Measurements from ENCODE around the gene PARVA.

The PARVA gene

DNA sequence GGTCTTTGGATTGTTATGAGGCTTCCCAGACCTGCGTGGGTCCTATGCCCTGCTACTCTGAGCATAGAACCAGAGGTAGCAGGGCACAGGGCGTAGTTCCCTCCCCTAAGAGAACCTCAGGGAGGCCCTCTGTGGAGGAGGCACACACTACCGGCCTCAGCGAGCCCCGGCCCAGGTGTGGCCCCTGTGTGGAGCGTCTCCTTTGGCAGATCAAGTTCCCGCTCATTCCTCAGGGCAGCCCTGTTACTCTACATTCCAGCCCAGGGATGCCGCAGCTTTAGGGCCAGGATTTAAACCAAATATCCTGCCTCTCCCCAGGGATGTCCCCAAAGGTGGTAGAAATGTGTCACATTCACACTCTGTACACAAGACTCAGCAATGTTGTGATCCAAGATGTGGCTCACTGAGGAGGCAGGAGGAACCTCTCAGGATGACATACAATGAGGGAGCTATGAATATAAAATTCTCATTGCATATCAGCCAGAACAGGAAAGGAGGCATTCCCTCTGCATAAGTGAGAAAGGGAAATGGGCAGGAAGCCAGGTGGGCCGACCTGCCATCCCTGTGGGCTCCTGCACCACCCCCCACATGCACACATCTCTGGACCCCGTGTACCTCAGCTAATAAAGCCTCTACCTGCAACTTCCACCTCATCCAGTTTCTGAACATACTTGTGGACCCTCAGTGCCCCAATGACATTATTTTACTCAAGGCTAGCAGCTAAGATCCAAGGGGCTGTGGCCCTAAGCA, 165.0 kb downstream of the PARVA start:
- Histone ChIP-seq H3K4me1 (no peaks in the 10 kb centered on the region), H3K9ac (no peak overlapping the region), H3K36me3 (no peaks in the 10 kb centered on the region), H3K9me3 (no peaks in the 10 kb centered on the region), H3K27ac (no peak overlapping the region), H4K20me1 (no peaks in the 10 kb centered on the region), H3K4me3 (no peak overlapping the region), H3K27me3 (no peaks in the 10 kb centered on the region), H3K4me2 (no peak overlapping the region)
- no peak for TF ChIP-seq Cebpa-rat (IDR thresholded peaks at IDR 0.05)

DNA sequence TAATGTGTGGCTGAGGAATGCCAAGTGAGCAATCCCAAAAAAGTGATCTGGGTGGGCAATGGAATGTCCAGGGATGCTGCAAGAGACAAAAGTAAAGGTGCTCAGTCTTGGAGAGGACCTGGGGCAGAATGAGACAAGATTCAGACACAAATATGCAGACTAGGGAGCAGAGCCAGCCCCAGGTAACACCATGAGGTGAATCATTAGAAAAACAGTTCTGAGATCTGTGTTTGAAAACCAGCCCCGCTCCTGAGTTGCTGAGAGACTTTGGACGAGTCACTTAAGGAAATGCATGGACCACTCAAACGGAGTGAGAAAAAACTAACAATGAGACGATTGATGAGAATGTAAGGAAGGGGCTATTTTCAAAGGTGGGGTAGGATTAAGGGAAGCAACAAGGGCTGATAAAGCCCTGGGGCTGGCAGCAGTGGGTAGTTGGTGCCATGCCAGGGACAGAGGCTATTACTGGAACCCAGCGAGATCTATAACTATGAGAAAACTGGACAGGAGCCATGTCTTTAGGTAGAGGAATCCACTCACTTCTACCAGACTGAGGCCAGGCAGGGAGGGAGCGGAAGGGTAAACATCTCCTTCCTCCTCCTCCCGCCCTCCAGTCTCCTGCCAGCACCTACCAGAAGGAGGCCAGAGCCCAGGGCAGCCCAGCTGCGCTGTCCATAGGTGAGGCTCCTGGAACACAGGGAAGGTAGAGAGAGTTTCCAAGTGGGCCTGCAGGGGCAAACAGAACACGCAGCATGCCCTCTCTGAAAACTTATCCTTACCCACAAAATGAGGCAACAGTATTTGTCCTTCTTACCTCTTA, 166.4 kb downstream of the PARVA start:
- no peak overlapping the region for H3K9ac ChIP-seq
- H3K9me3 ChIP-seq = no peaks in the 10 kb centered on the region
- no peaks in the 10 kb centered on the region for H3K27me3 ChIP-seq
- H3K27ac ChIP-seq = no peak overlapping the region
- no peaks in the 10 kb centered on the region for H3K36me3 ChIP-seq
- H3K4me3 ChIP-seq = no peak overlapping the region
- H3K4me1 ChIP-seq = no peaks in the 10 kb centered on the region
- H4K20me1 ChIP-seq = no peaks in the 10 kb centered on the region
- no peak for TF ChIP-seq Cebpa-rat (IDR thresholded peaks at IDR 0.05)
- H3K4me2 ChIP-seq = no peak overlapping the region

DNA sequence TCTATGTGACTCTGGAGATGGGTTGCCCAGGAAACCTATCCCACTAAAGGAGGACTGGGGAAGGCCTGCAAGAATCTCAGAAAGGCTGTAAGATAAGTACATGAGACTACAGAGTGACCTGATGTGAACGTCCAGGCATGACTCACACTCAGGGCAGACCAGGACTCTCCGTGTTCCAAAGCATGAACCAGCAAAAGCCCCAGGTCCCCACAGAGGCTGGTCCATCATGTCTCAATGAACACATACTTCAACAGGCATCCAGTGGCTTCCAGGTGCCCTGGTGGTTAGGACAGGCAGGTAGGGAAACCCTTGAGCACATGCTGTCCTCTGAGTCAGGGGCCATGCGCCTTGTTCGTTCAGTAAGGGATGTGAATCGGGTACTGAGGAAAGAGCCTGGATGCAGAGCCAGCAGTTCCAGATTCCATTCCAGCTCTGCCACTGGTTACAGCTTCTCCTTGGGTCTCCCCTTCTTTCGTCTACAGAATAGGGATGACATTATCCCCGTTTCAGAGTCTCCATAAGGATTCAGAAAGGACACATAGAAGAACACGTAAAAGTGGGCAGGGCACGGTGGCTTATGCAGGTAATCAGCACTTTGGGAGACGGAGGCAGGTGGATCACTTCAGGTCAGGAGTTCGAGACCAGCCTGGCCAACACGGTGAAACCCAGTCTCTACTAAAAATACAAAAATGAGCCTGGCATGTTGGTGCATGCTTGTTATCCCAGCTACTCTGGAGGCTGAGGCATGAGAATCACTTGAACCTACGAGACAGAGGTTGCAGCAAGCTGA, 167.8 kb downstream of the PARVA start:
- Histone ChIP-seq H3K27ac (no peak overlapping the region), H3K9ac (no peak overlapping the region), H3K4me3 (no peak overlapping the region), H3K4me2 (no peak overlapping the region), H3K9me3 (no peaks in the 10 kb centered on the region), H4K20me1 (no peaks in the 10 kb centered on the region), H3K4me1 (no peaks in the 10 kb centered on the region), H3K27me3 (no peaks in the 10 kb centered on the region), H3K36me3 (no peaks in the 10 kb centered on the region)
- TF ChIP-seq Cebpa-rat (IDR thresholded peaks at IDR 0.05) = no peak

DNA sequence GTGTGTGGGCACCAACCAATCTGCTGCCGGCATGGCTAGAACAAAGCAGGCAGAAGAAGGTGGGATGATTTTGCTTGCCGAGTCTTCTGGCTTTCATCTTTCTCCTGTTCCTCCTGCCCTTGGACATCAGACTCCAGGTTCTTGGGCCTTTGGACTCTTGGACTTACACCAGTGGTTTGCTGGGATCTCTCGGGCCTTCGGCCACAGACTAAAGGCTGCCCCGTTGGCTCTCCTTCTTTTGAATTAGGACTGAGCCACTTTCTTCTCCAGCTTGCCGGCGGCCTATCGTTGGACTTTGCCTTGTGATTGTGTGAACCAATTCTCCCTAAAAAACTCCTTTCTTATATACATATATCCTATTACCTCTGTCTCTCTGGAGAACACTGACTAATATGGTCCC, 168.8 kb downstream of the PARVA start:
- Histone ChIP-seq H3K9ac (no peak overlapping the region), H3K27me3 (no peaks in the 10 kb centered on the region), H3K4me2 (no peak overlapping the region), H3K27ac (no peak overlapping the region), H3K36me3 (no peaks in the 10 kb centered on the region), H3K4me1 (no peaks in the 10 kb centered on the region), H3K4me3 (no peak overlapping the region), H3K9me3 (no peaks in the 10 kb centered on the region), H4K20me1 (no peaks in the 10 kb centered on the region)
- no peak for TF ChIP-seq Cebpa-rat (IDR thresholded peaks at IDR 0.05)

DNA sequence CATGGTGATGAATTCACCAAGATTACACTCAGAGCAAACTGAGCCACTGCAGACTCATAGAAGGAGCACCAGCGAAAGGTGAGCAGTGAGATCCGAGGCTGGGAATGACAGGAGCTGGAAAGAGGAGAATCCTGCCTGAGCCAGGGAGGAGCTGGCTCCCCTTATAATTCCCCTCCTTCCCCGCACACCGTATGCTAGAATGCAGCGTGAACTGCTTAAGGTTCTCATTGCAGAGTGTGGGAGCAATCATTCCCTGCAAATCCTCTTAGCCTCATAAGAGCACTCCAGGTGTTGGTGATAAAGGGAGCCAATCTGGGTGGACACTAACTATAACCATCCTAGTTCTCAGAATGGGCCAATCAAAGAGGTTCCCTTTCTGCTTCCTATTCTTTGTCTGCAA, 169.3 kb downstream of the PARVA start:
- H3K9ac ChIP-seq = no peak overlapping the region
- H3K36me3 ChIP-seq = no peaks in the 10 kb centered on the region
- no peaks in the 10 kb centered on the region for H3K27me3 ChIP-seq
- H3K27ac ChIP-seq = no peak overlapping the region
- no peaks in the 10 kb centered on the region for H3K4me1 ChIP-seq
- H3K9me3 ChIP-seq = no peaks in the 10 kb centered on the region
- no peak for TF ChIP-seq Cebpa-rat (IDR thresholded peaks at IDR 0.05)
- no peak overlapping the region for H3K4me2 ChIP-seq
- H4K20me1 ChIP-seq = no peaks in the 10 kb centered on the region
- H3K4me3 ChIP-seq = no peak overlapping the region

DNA sequence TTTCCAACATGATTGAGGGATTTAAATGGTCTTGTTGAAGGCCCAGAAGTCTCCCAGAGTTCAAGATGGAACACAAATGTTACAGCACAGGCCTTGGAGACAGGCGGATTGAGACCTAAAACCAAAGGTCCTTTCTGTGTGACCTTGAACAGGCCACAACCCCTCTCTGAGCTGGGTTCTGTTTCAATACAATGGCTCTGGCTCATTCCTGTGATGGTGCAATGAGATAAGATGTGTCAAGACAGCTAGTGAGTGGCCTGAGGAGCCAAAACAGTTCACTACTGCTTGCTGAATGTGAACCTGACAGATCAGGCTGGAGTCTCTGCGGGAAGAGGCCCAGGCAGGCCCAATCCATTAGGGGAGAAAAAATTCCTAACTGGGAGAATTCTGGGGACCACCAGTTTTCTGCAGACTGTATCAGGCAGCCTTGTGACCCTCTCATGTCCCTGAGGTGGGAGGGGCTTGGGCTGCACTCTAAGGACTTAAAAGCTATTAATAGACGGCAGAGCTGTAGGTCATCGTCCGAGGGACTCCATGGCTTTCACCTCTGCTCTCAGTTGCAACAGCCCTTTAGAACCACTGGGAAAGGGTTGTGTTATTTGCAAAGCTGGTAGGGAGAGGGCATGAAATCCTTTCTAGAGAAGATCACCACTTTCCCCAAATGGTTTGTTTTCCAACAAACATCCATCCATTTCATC, 170.7 kb downstream of the PARVA start:
- Histone ChIP-seq H3K27ac (no peak overlapping the region), H3K9me3 (no peaks in the 10 kb centered on the region), H3K4me1 (no peaks in the 10 kb centered on the region), H3K27me3 (no peaks in the 10 kb centered on the region), H3K9ac (no peak overlapping the region), H4K20me1 (no peaks in the 10 kb centered on the region), H3K36me3 (no peaks in the 10 kb centered on the region), H3K4me3 (no peak overlapping the region), H3K4me2 (no peak overlapping the region)
- no peak for TF ChIP-seq Cebpa-rat (IDR thresholded peaks at IDR 0.05)

DNA sequence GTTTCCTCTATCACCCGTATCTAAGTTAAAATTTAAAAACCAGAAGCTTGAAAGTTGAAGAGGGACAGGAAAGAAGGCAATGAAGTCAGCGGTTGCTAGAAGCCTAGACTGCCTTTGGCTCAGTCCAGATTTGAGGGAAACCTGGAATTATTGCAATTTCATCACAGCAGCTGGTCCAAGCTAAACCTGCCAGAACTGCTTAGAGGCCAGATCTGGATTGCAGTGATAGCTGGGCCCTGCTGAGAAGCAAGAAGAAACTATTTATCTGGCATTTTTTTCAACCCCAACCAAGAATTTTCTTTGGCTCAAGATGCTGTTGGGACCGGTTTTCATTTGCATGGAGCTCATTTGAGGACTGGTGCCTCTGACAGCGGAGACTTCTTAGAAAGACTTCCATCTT, 175.3 kb downstream of the PARVA start:
- no peak for TF ChIP-seq Cebpa-rat (IDR thresholded peaks at IDR 0.05)
- Histone ChIP-seq H3K9me3 (no peaks in the 10 kb centered on the region), H3K36me3 (no peaks in the 10 kb centered on the region), H3K4me1 (no peaks in the 10 kb centered on the region), H3K4me2 (no peak overlapping the region), H4K20me1 (no peaks in the 10 kb centered on the region), H3K4me3 (no peak overlapping the region), H3K9ac (no peak overlapping the region), H3K27me3 (no peaks in the 10 kb centered on the region), H3K27ac (no peak overlapping the region)

DNA sequence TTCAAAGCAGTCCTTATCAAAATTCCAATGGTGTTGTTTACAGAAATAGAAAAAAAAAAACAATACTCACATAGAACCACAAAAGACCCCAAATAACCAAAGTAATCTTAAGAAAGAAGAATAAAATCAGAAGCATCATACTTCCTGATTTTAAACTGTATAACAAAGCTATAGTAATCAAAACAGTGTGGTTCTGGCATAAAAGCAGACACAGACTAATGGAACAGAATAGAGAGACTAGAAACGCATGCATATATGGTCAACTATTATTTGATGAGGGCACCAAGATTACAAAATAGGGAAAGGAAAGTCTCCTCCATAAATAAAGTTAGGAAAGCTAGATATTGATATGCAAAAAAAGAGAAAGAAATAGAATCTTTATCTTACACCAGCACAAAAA, 176.8 kb downstream of the PARVA start:
- H3K27ac ChIP-seq = no peak overlapping the region
- no peak overlapping the region for H3K4me2 ChIP-seq
- H3K27me3 ChIP-seq = no peaks in the 10 kb centered on the region
- H3K9ac ChIP-seq = no peak overlapping the region
- H3K4me1 ChIP-seq = no peaks in the 10 kb centered on the region
- TF ChIP-seq Cebpa-rat (IDR thresholded peaks at IDR 0.05) = no peak
- H3K9me3 ChIP-seq = no peaks in the 10 kb centered on the region
- no peak overlapping the region for H3K4me3 ChIP-seq
- no peaks in the 10 kb centered on the region for H3K36me3 ChIP-seq
- H4K20me1 ChIP-seq = no peaks in the 10 kb centered on the region

DNA sequence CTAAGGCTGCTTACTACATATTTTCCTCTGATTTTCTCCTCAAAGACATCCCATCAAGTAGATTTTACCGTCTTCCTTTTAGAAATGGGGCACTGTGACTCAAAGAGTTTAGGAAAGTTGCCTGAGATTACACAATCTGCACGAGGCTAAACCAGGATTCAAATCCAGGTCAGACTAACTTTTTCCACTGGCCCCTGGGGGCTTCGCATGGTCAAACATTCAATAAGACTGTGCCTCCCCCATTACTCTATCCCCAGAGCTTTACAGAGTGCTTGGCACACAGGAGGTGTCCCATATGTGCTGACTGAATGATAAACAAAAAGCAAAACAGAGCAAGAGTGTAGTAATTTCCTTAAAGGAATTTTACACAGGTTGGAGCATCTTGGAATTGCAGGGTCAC, 178.8 kb downstream of the PARVA start:
- H3K36me3 ChIP-seq = no peaks in the 10 kb centered on the region
- TF ChIP-seq Cebpa-rat (IDR thresholded peaks at IDR 0.05) = no peak
- H3K9me3 ChIP-seq = no peaks in the 10 kb centered on the region
- no peaks in the 10 kb centered on the region for H4K20me1 ChIP-seq
- no peak overlapping the region for H3K4me2 ChIP-seq
- no peaks in the 10 kb centered on the region for H3K4me1 ChIP-seq
- no peak overlapping the region for H3K9ac ChIP-seq
- H3K27me3 ChIP-seq = no peaks in the 10 kb centered on the region
- no peak overlapping the region for H3K27ac ChIP-seq
- H3K4me3 ChIP-seq = no peak overlapping the region

All from BLaER1 (cell line).